H1 (cell line): Measurements from ENCODE around the gene SMIM41. TPM values are rescaled to one million over a fixed set of nuclear protein-coding genes. Genes with fewer than 3 reads are reported as not detected.

Source experiments
- CTCF ChIA-PET: fragments of 300-600 bp; sonication (Branson Sonifier 250); formaldehyde crosslinking; loops from one replicate; lab custom pipeline; 2021; ENCODE audit not compliant: partially characterized antibody; lab: Charles Lee
- POLR2A ChIA-PET: fragments of 300-600 bp; sonication (Branson Sonifier 250); formaldehyde crosslinking; loops from one replicate; lab custom pipeline; 2021; ENCODE audit warnings: inconsistent platforms; ENCODE audit not compliant: partially characterized antibody; lab: Charles Lee
- DNase-seq, 2 experiments: peaks; one replicate each; pipeline versions ENCODE4 v3.0.0 to v3.0.0-alpha.2; 2010 to 2022; ENCODE audit warnings: low spot score in 2 of 2, low read depth in 1 of 2, mixed read lengths in 1 of 2
- FAIRE-seq: peaks from 2 replicates; lab custom pipeline; 2011; peaks lifted over from hg19 to GRCh38; lab: Jason Lieb, UNC
- H2AFZ ChIP-seq: 2 replicates; pipeline ENCODE4 v1.8.1; 2012; ENCODE audit warnings: low read length, inconsistent platforms
- H2AK5ac ChIP-seq: 2 replicates; pipeline ENCODE4 v1.6.1; 2013; ENCODE audit warnings: low read depth, low read length
- H2BK120ac ChIP-seq: replicated peaks from 2 replicates; pipeline ENCODE3; 2013; ENCODE audit warnings: low read depth, low read length, inconsistent platforms
- H2BK12ac ChIP-seq: 2 replicates; pipeline ENCODE4 v1.6.1; 2013; ENCODE audit warnings: low read depth, low read length
- H2BK15ac ChIP-seq: 2 replicates; pipeline ENCODE4 v1.6.1; 2013; ENCODE audit warnings: low read length
- H2BK20ac ChIP-seq: 2 replicates; pipeline ENCODE4 v1.6.1; 2013; ENCODE audit warnings: low read length
- H2BK5ac ChIP-seq: 2 replicates; pipeline ENCODE4 v1.6.1; 2013; ENCODE audit warnings: low read depth, low read length
- H3K14ac ChIP-seq: 2 replicates; pipeline ENCODE4 v1.6.1; 2013; ENCODE audit warnings: inconsistent platforms; ENCODE audit not compliant: insufficient read length
- H3K18ac ChIP-seq: 2 replicates; pipeline ENCODE4 v1.6.1; 2013; ENCODE audit warnings: low read length; ENCODE audit errors: extremely low read depth
- H3K23ac ChIP-seq: 2 replicates; pipeline ENCODE4 v1.6.1; 2013; ENCODE audit warnings: inconsistent platforms; ENCODE audit not compliant: insufficient read length
- H3K23me2 ChIP-seq: 2 replicates; pipeline ENCODE4 v1.6.1; 2013; ENCODE audit warnings: low read depth, low read length
- H3K27ac ChIP-seq: 2 replicates; pipeline ENCODE4 v1.6.1; 2011; ENCODE audit warnings: low read depth, low read length, inconsistent platforms
- H3K27me3 ChIP-seq, 4 experiments: replicated peaks in 1 of 4; 1 replicate in 1 of 4; 2 replicates in 3 of 4; pipeline versions ENCODE4 v1.6.1 to v1.8.1; 2011 to 2013; ENCODE audit warnings: low read length in 3 of 4, mild to moderate bottlenecking in 3 of 4, inconsistent platforms in 2 of 4, mixed read lengths in 2 of 4, moderate library complexity in 1 of 4; ENCODE audit not compliant: control insufficient read depth in 3 of 4, insufficient read depth in 3 of 4; ENCODE audit errors: extremely low read depth in 1 of 4
- H3K36me3 ChIP-seq, 4 experiments: 2 replicates each; pipeline versions ENCODE4 v1.6.1 to v1.8.1; 2011 to 2013; ENCODE audit warnings: mild to moderate bottlenecking in 4 of 4, low read length in 3 of 4, moderate library complexity in 2 of 4, control low read depth in 1 of 4, inconsistent platforms in 1 of 4; ENCODE audit not compliant: insufficient read depth in 4 of 4, control insufficient read depth in 2 of 4
- H3K4ac ChIP-seq: replicated peaks from 2 replicates; pipeline ENCODE3; 2013; ENCODE audit warnings: low read length, low read depth, mixed read lengths, inconsistent platforms; ENCODE audit not compliant: insufficient read length
- H3K4me1 ChIP-seq, 4 experiments: replicated peaks in 1 of 4; 1 replicate in 1 of 4; 2 replicates in 3 of 4; pipeline versions ENCODE4 v1.6.1 to v1.8.1; 2011 to 2013; ENCODE audit warnings: low read length in 3 of 4, inconsistent platforms in 2 of 4, mixed read lengths in 1 of 4; ENCODE audit not compliant: insufficient read depth in 4 of 4, control insufficient read depth in 3 of 4
- H3K4me2 ChIP-seq, 2 experiments: 2 replicates each; pipeline versions ENCODE4 v1.6.1 to v1.8.1; 2011 to 2013; ENCODE audit warnings: low read depth in 2 of 2, low read length in 2 of 2, control low read depth in 1 of 2, inconsistent platforms in 1 of 2, mild to moderate bottlenecking in 1 of 2; ENCODE audit not compliant: insufficient read depth in 1 of 2
- H3K4me3 ChIP-seq, 4 experiments: fragments of 200-600, 300-600 bp in 1 of 4; sonication (generic), shearing (Covaris generic), sonication (Bioruptor Twin) in 1 of 4; 2 replicates each; pipeline versions ENCODE4 v1.5.1 to v1.8.1; 2011 to 2016; ENCODE audit warnings: low read length in 4 of 4, low read depth in 3 of 4, control low read depth in 2 of 4, inconsistent platforms in 2 of 4, mild to moderate bottlenecking in 2 of 4, mixed read lengths in 1 of 4, moderate library complexity in 1 of 4; ENCODE audit not compliant: insufficient read depth in 2 of 4; ENCODE audit errors: extremely low read depth in 1 of 4
- H3K56ac ChIP-seq: replicated peaks from 2 replicates; pipeline ENCODE3; 2013; ENCODE audit warnings: low read depth, mild to moderate bottlenecking, mixed read lengths, low read length, inconsistent platforms; ENCODE audit not compliant: insufficient read length
- H3K79me1 ChIP-seq: 2 replicates; pipeline ENCODE4 v1.6.1; 2013; ENCODE audit warnings: low read depth, low read length, control low read depth
- H3K79me2 ChIP-seq, 2 experiments: 2 replicates each; pipeline versions ENCODE4 v1.6.1 to v1.8.1; 2012 to 2013; ENCODE audit warnings: low read length in 2 of 2, mild to moderate bottlenecking in 2 of 2, inconsistent platforms in 1 of 2; ENCODE audit not compliant: insufficient read depth in 2 of 2, control insufficient read depth in 1 of 2
- H3K9ac ChIP-seq, 4 experiments: replicated peaks in 1 of 4; 1 replicate in 1 of 4; 2 replicates in 3 of 4; pipeline versions ENCODE4 v1.6.1 to v1.8.1; 2011 to 2013; ENCODE audit warnings: low read depth in 3 of 4, low read length in 3 of 4, control low read depth in 2 of 4, mild to moderate bottlenecking in 2 of 4, moderate library complexity in 2 of 4, inconsistent platforms in 1 of 4; ENCODE audit errors: extremely low read depth in 1 of 4
- H3K9me3 ChIP-seq, 2 experiments: 2 replicates each; pipeline versions ENCODE4 v1.6.1 to v1.8.1; 2012 to 2013; ENCODE audit warnings: mild to moderate bottlenecking in 2 of 2, moderate library complexity in 2 of 2, control low read depth in 1 of 2, inconsistent platforms in 1 of 2, low read depth in 1 of 2, low read length in 1 of 2, mixed read lengths in 1 of 2; ENCODE audit not compliant: insufficient read depth in 2 of 2
- H4K20me1 ChIP-seq, 2 experiments: replicated peaks in 1 of 2; 2 replicates each; pipeline versions ENCODE3 to v1.8.1; 2011 to 2013; ENCODE audit warnings: inconsistent platforms in 2 of 2, low read length in 2 of 2, mild to moderate bottlenecking in 1 of 2; ENCODE audit not compliant: insufficient read depth in 2 of 2, control insufficient read depth in 1 of 2
- H4K5ac ChIP-seq: 2 replicates; pipeline ENCODE4 v1.6.1; 2013; ENCODE audit warnings: low read length, low read depth, mixed read lengths, inconsistent platforms; ENCODE audit not compliant: insufficient read length
- H4K8ac ChIP-seq: 2 replicates; pipeline ENCODE4 v1.8.0; 2013; ENCODE audit warnings: mild to moderate bottlenecking, moderate library complexity, low read length, inconsistent platforms; ENCODE audit not compliant: insufficient read depth; ENCODE audit errors: extremely low read depth
- H4K91ac ChIP-seq: replicated peaks from 2 replicates; pipeline ENCODE3; 2013; ENCODE audit warnings: low read length, mixed read lengths, inconsistent platforms; ENCODE audit not compliant: insufficient read length
- FOSL1 ChIP-seq: IDR thresholded peaks from 2 replicates; pipeline ENCODE4 v1.6.1; 2011; ENCODE audit warnings: mild to moderate bottlenecking, low read depth, low read length, moderate library complexity; ENCODE audit not compliant: insufficient read depth
- HDAC2 ChIP-seq, 2 experiments: fragments of 300-600 bp in 1 of 2; sonication (generic) in 1 of 2; IDR thresholded peaks; 2 replicates each; pipeline ENCODE4 v1.6.1; 2011 to 2012; ENCODE audit warnings: low read depth in 2 of 2, low read length in 2 of 2, mild to moderate bottlenecking in 2 of 2, moderate library complexity in 2 of 2, borderline replicate concordance in 1 of 2, inconsistent platforms in 1 of 2
- JUN ChIP-seq: IDR thresholded peaks from 2 replicates; pipeline ENCODE4 v1.6.1; 2011; ENCODE audit warnings: low read depth, mild to moderate bottlenecking, improper control_type of control experiment, low read length
- JUND ChIP-seq: IDR thresholded peaks from 2 replicates; pipeline ENCODE4 v1.6.1; 2011; ENCODE audit warnings: mild to moderate bottlenecking, improper control_type of control experiment, low read length
- RFX5 ChIP-seq: IDR thresholded peaks from 2 replicates; pipeline ENCODE4 v1.6.1; 2011; ENCODE audit warnings: low read depth, low read length, improper control_type of control experiment, borderline replicate concordance
- RXRA ChIP-seq: IDR thresholded peaks from 2 replicates; pipeline ENCODE4 v1.6.1; 2011; ENCODE audit warnings: low read depth, mild to moderate bottlenecking, low read length, moderate library complexity; ENCODE audit not compliant: insufficient read depth
- SRF ChIP-seq: IDR thresholded peaks from 2 replicates; pipeline ENCODE4 v1.6.1; 2011; ENCODE audit warnings: mild to moderate bottlenecking, low read depth, low read length, moderate library complexity
- YY1 ChIP-seq: IDR thresholded peaks from 2 replicates; pipeline ENCODE4 v1.6.1; 2011; ENCODE audit warnings: low read depth, mild to moderate bottlenecking, low read length
- whole genome bisulfite sequencing, 2 experiments: shearing (Covaris generic) in 1 of 2; methylation state at CpG; one replicate each; pipeline versions ENCODE4 v1.1.6 to v1.1.7; 2013 to 2015; ENCODE audit warnings: low lambda C conversion rate in 2 of 2, mixed read lengths in 2 of 2, inconsistent platforms in 1 of 2, low coverage in 1 of 2, missing lambda C conversion rate in 1 of 2; ENCODE audit not compliant: insufficient replicate concordance in 2 of 2, insufficient coverage in 1 of 2, insufficient read length in 1 of 2; ENCODE audit errors: extremely low coverage in 1 of 2, missing lambda C conversion rate in 1 of 2; 5-methylcytosine and 5-hydroxymethylcytosine counted together
- polyA plus RNA-seq, 7 experiments: library from polyadenylated mRNA; depleted of rRNA in 3 of 7; stranded (reverse) in 5 of 7; unstranded in 2 of 7; fragments of >200 nt in 5 of 7; fragments of 200-250 nt in 2 of 7; gene quantifications; 1 replicate in 5 of 7; 2 replicates in 1 of 7; 4 replicates in 1 of 7; pipeline versions ENCODE4 v1.2.1 to v1.2.3, GENCODE V29; 2011 to 2013; ENCODE audit warnings: missing spikeins in 2 of 7, mixed read lengths in 2 of 7
- total RNA-seq: library from RNA; stranded (reverse); fragmentation: NEBNext Ultra II Directional; extraction: Animal tissue kit (Norgen Biotek cat#: 25700); gene quantifications from 2 replicates; pipeline ENCODE4 v1.2.1, GENCODE V29; 2021
- TF ChIP-seq, protein P1 (sequence below), 3 experiments: IDR thresholded peaks; 1 replicate in 2 of 3; 2 replicates in 1 of 3; pipeline versions ENCODE4 v1.5.1 to v1.6.1; 2011; ENCODE audit warnings: low read length in 3 of 3, mild to moderate bottlenecking in 3 of 3, inconsistent platforms in 2 of 3, low read depth in 1 of 3, moderate library complexity in 1 of 3; ENCODE audit not compliant: insufficient read depth in 1 of 3; ENCODE audit errors: control extremely low read depth in 1 of 3

SMIM41 gene
- total and polyA plus RNA-seq, 2 of the 8 experiments (the other 6 are each of a cell fraction or from before 2014, with no cell fraction given), result 0.28 to 0.98 TPM

DNA sequence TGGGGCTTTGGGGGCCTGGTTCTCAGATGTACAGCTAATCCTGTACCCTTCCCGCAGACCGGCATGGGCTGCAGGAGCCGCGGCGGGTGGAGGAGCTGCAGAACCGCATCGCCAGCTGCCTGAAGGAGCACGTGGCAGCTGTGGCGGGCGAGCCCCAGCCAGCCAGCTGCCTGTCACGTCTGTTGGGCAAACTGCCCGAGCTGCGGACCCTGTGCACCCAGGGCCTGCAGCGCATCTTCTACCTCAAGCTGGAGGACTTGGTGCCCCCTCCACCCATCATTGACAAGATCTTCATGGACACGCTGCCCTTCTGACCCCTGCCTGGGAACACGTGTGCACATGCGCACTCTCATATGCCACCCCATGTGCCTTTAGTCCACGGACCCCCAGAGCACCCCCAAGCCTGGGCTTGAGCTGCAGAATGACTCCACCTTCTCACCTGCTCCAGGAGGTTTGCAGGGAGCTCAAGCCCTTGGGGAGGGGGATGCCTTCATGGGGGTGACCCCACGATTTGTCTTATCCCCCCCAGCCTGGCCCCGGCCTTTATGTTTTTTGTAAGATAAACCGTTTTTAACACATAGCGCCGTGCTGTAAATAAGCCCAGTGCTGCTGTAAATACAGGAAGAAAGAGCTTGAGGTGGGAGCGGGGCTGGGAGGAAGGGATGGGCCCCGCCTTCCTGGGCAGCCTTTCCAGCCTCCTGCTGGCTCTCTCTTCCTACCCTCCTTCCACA lies 20.7 kb upstream of the SMIM41 start:
- Histone ChIP-seq H3K4me2 (no peak overlapping the region), H4K91ac (no peak overlapping the region), H3K36me3 (peaks cover 0 to 9% (median 5%) of the 10 kb centered on the region in 4 experiments; a peak in 4 of 8 replicates), H4K5ac (no peak overlapping the region), H4K20me1 (peaks cover 2 to 3% of the 10 kb centered on the region in 2 experiments), H2BK12ac (no peak overlapping the region), H4K8ac (no peak overlapping the region), H3K79me2 (no peaks in the 10 kb centered on the region), H2AFZ (no peak overlapping the region), H3K23ac (no peak overlapping the region), H3K79me1 (no peaks in the 10 kb centered on the region), H3K9me3 (no peaks in the 10 kb centered on the region), H3K4me1 (no peaks in the 10 kb centered on the region; a peak in 1 of 7 replicates), H2BK5ac (no peak overlapping the region), H2BK120ac (no peak overlapping the region), H3K4me3 (no peak overlapping the region), H2AK5ac (no peak overlapping the region), H3K56ac (no peak overlapping the region), H3K9ac (no peak overlapping the region), H3K27ac (no peak overlapping the region), H3K23me2 (no peaks in the 10 kb centered on the region), H2BK20ac (no peak overlapping the region), H3K27me3 (no peaks in the 10 kb centered on the region; a peak in 1 of 7 replicates), H3K14ac (no peak overlapping the region), H3K18ac (no peak overlapping the region), H3K4ac (no peak overlapping the region), H2BK15ac (no peak overlapping the region)
- ChIA-PET POLR2A (interaction anchor here (1.0 to 3.0 kb wide), 4 partner anchors 8 to 18 kb away, joined by 3 to 8 read pairs (median 4); partner anchors contain the start of gene NR4A1), CTCF (interaction anchor here (0.9 to 34.1 kb wide), 10 partner anchors 9 to 268 kb away, joined by 3 to 1022 read pairs (median 3); partner anchors contain the start of gene ATG101)
- DNase-seq, result no peak
- WGBS, 2 experiments, result 92% methylated on average over 19 of the region's 25 CpGs; no CpG with 5 or more reads in 1 of the 2 experiments
- no peak for FAIRE-seq
- TF ChIP-seq YY1 (no peak), SRF (no peak), RXRA (no peak), FOSL1 (no peak), HDAC2 (IDR thresholded peaks at IDR 0.05; ENCODE audit: borderline replicate concordance in 1 of 2, low read depth in 2 of 2, low read length in 2 of 2) (no peak), RFX5 (no peak), JUN (no peak), JUND (no peak)
- TF ChIP-seq, protein P1, sequence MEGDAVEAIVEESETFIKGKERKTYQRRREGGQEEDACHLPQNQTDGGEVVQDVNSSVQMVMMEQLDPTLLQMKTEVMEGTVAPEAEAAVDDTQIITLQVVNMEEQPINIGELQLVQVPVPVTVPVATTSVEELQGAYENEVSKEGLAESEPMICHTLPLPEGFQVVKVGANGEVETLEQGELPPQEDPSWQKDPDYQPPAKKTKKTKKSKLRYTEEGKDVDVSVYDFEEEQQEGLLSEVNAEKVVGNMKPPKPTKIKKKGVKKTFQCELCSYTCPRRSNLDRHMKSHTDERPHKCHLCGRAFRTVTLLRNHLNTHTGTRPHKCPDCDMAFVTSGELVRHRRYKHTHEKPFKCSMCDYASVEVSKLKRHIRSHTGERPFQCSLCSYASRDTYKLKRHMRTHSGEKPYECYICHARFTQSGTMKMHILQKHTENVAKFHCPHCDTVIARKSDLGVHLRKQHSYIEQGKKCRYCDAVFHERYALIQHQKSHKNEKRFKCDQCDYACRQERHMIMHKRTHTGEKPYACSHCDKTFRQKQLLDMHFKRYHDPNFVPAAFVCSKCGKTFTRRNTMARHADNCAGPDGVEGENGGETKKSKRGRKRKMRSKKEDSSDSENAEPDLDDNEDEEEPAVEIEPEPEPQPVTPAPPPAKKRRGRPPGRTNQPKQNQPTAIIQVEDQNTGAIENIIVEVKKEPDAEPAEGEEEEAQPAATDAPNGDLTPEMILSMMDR (IDR thresholded peaks at IDR 0.05; ENCODE audit: control extremely low read depth in 1 of 3, insufficient read depth in 1 of 3, low read depth in 1 of 3, low read length in 3 of 3), result no peak
